DND-41 (cell line): ENCODE data around the gene SRP54.

Experiments
- EZH2 ChIP-seq: IDR thresholded peaks from 3 replicates; pipeline ENCODE4 v1.6.1; 2012; ENCODE audit warnings: borderline replicate concordance, low read depth, mild to moderate bottlenecking, moderate library complexity, low read length, inconsistent platforms; ENCODE audit not compliant: severe bottlenecking
- TF ChIP-seq, protein P1 (sequence below): IDR thresholded peaks from 2 replicates; pipeline ENCODE4 v1.5.1; 2012; ENCODE audit warnings: borderline replicate concordance, low read length, moderate library complexity, mild to moderate bottlenecking; ENCODE audit not compliant: poor library complexity, severe bottlenecking; ENCODE audit errors: extremely low read depth

DNA sequence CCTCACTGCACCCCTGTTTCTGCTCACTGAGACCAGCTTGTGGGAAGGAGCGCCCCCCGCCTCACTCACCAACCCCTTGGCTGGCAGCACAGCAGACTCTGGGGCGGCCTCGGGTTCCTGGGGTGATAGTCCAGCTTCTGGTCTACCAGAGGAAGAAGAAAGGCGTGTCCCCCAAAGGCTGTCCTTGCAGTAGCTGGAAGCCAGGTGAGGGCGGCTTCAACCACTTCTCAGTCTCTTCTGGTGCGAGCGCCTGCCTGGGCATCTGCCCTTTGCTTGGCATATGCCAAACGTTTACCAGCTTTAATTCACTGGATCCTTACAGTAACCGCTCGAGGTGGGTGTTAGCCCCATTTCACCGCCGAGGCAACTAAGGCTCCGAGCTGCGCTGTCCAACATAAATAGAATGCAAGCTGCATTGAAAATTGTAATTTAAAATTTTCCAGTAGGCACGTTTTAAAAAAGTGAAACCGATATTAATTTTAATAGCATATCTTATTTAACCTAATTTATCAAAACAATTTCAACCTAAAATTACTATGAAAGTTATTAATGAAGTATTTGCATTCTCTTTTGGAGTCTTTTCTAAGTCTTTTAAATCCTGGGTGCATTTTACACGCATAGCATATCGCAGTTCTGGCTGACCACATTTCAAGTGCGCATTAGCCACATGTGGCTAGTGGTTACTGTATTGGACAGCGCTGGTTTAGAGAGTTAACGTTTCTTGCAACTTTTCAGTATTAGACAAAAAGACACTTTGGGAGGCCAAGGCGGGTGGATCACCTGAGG is 64.2 kb downstream of the SRP54 start:
- no peak for TF ChIP-seq EZH2
- TF ChIP-seq, protein P1, sequence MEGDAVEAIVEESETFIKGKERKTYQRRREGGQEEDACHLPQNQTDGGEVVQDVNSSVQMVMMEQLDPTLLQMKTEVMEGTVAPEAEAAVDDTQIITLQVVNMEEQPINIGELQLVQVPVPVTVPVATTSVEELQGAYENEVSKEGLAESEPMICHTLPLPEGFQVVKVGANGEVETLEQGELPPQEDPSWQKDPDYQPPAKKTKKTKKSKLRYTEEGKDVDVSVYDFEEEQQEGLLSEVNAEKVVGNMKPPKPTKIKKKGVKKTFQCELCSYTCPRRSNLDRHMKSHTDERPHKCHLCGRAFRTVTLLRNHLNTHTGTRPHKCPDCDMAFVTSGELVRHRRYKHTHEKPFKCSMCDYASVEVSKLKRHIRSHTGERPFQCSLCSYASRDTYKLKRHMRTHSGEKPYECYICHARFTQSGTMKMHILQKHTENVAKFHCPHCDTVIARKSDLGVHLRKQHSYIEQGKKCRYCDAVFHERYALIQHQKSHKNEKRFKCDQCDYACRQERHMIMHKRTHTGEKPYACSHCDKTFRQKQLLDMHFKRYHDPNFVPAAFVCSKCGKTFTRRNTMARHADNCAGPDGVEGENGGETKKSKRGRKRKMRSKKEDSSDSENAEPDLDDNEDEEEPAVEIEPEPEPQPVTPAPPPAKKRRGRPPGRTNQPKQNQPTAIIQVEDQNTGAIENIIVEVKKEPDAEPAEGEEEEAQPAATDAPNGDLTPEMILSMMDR, result no peak
